Measurements from ENCODE around the gene MYO3B. TPM values are rescaled to one million over a fixed set of nuclear protein-coding genes. Genes with fewer than 3 reads are reported as not detected.
A peak's percentile ranks its signal among the peaks of the same experiment; 100 is the strongest.
"Not testable (repeated sequence)": the region's sequence is repeated elsewhere in the genome, so short reads cannot be mapped to it uniquely, and the experiment has no call there.

The MYO3B gene
- total RNA-seq, 1 experiment from 2014 or later: not detected

- DNase-seq (ENCODE audit: low read depth): no peak
These were observed 34.8 kb downstream of the MYO3B start for GRCh38 chr2:170212625-170213280.

GRCh38 chr2:170213281-170213625 lies 35.3 kb downstream of the MYO3B start:
- DNase-seq (ENCODE audit: low read depth): not testable (repeated sequence)

DNA sequence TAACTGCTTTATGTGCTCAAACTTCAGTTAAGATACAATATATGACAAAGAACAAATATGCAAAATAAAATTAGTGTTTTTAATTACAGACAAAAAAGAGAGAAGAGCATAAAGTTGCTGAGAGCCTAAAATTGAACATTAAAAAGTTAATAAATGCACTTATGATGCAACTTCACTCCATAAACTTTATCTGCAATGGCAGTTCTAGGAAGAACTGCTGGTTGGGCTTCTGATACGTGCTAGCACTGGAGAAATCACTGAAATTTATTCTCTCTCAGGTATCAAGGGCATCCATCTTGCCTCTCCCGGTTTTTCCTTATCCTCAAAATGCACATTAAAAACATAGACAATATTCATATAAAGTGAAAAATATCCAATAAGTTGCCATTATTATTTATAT lies 35.7 kb downstream of the MYO3B start:
- no peak for DNase-seq (ENCODE audit: low read depth)

DNA sequence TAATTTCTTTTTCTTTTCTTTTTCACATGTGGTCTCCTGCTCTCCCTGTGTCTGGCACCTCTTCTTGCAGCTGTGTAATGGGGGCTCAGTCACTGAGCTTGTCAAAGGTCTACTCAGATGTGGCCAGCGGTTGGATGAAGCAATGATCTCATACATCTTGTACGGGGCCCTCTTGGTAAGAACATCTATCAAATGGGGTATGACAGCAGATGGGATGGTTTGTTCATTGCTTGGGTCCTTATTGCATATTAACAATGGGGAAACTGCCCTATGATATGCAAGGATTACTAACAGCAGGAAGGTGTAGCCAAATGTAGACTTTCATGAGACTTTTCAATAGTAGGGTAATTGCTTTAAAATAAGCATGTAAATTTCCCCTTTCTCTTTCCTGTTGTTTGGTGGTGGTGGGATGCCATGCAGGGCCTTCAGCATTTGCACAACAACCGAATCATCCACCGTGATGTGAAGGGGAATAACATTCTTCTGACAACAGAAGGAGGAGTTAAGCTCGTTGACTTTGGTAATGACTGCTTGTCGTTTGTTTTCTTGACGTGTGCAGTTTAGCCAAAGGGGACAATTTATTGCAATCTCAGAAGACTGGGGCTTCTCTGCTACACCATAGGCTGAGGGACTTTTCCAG lies 36.5 kb downstream of the MYO3B start:
- no peak for DNase-seq (ENCODE audit: low read depth)

DNA sequence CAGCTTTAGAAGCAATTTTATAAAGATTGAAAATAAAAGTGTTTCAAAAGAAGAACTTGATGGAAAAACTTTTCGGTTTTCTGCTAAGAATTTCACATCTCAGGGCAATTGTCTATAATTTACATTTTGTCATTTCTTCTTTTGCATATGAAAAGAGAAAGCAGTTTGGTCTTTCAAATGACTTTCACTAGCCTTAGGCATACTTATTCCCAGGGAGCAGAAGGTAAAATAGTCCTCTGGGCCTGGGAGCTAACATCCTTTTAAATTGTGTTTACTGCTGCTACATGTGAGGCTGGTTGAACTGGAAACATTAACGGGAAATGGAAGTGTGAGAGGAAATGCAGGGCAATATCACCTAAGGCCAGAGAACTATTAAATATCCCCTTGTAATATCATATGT lies 37.1 kb downstream of the MYO3B start:
- DNase-seq (ENCODE audit: low read depth): no peak

- DNase-seq (ENCODE audit: low read depth): no peak
These were observed 38.5 kb downstream of the MYO3B start for GRCh38 chr2:170216428-170216827.

DNA sequence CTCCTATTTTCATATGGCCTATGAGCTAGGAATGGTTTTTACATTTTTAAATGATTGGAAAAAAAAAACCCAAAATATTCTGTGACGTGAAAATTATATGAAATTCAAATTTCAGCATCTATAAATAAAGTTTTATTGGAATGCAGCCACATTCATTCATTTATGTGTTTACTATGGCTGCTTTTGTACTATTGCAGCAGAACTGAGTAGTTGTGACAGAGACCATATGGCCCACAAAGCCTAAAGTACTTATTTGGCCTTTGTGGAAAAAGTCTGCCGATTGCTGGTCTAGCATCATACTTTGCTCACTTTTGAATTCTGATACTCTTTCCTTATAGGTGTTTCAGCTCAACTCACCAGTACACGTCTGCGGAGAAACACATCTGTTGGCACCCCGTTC lies 39.0 kb downstream of the MYO3B start:
- no peak for DNase-seq (ENCODE audit: low read depth)

DNA sequence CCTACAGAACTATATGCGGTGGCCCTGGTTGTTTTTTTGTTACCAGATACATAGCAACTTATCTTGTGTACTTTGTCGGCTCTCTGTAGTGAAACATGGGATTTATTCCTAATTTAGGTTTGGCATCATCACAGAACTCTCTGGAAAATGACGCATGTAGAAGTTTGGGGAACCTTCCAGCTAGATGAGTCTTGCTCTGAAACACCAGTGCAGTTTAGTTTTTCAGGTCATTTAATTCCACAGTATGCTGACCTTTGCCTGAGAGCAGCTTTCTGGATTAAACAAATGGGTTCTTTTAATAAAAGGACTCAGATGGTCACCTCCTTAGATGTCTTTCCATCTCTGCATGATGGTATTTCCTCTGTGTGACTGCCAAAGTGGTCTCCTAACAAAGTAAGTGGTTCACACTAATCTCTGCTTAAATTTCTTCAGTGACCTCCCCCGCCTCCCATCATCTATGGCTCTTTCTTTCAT lies 39.9 kb downstream of the MYO3B start:
- DNase-seq (ENCODE audit: low read depth): no peak

- no peak for DNase-seq (ENCODE audit: low read depth)
These were observed 40.5 kb downstream of the MYO3B start for GRCh38 chr2:170218456-170218855.

GRCh38 chr2:170218931-170219330 lies 41.0 kb downstream of the MYO3B start:
- DNase-seq (ENCODE audit: low read depth): no peak

GRCh38 chr2:170221317-170222288 lies 43.7 kb downstream of the MYO3B start:
- peak; percentile 28 for DNase-seq (ENCODE audit: low read depth)

DNA sequence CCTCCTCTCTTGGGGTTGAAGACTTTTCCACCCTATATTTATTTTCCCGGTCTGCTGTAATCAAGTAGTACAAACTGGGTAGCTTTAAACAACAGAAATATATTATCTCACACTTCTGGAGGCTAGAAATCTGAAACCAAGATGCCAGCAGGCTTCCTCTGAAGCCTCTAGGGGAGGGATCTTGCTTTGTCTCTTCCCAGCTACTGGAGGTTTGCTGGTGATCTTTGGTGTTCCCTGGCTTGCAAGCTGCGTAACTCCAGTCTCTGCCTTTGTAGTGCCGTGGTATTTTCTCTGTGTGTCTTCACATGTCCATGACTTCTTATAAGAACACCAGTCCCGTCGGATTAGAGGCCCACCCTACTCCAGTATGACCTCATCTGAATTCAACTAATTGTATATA lies 44.4 kb downstream of the MYO3B start:
- no peak for DNase-seq (ENCODE audit: low read depth)

DNA sequence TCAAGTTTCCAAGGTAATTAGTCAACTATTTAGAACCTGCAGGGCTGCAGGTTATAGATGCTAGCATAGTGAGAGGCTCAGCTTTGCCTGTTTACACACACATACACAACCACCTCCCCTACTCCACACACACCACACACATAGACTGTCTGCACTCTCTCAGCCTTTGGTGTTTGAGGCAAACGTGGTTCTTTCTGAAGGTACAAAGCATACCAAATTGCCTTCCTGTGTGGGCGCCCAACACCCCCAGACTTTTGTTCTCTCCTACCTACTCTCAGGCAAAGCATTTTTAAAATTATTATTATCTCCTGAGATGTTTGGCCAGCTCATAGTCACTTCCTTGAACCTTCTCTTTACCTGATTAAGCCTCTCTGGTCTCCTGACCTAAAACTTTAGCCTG lies 44.9 kb downstream of the MYO3B start:
- no peak for DNase-seq (ENCODE audit: low read depth)

GRCh38 chr2:170224692-170225294 lies 46.8 kb downstream of the MYO3B start:
- DNase-seq (ENCODE audit: low read depth): no peak

GRCh38 chr2:170226216-170226615 lies 48.3 kb downstream of the MYO3B start:
- no peak for DNase-seq (ENCODE audit: low read depth)

GRCh38 chr2:170227507-170227947 lies 49.6 kb downstream of the MYO3B start:
- no peak for DNase-seq (ENCODE audit: low read depth)

DNA sequence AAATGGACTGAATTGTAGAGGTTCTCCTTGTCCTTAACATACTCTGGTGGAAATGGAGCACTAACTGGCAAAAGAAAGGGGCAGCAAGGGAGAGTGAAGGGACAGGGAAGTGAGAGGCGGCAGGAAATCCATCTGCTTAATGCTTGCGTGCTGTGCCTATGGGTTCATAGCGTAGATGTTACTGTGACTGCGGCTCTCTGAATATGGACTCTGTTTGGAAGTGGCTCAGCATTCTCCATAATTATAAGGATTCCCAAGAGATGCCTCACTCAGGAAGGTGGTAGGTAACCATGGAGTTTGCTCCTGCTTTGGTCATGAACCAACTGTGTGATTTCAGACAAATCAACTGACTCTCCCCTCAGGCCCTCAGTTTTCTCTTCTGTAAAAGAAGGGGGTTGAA lies 50.0 kb downstream of the MYO3B start:
- DNase-seq (ENCODE audit: low read depth): no peak

DNA sequence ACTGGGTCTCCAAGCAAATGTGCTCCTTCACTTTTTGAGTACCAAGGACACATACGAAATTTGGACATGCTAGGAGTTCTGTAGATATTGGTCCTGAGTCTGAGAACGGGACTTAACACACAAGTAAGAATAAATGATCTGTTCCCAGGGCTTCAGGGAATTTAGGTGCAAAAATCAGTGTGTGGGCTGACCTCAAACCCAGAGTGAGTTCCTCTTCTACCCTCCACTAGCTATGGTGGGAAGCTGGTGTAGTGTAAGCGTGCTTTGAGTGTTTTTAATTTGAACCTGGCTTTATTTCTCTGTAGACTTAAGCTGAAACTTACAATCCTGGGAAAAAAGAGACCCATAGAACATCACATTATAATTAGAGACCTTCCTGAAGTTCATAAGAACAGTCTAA lies 50.5 kb downstream of the MYO3B start:
- DNase-seq (ENCODE audit: low read depth): no peak

DNA sequence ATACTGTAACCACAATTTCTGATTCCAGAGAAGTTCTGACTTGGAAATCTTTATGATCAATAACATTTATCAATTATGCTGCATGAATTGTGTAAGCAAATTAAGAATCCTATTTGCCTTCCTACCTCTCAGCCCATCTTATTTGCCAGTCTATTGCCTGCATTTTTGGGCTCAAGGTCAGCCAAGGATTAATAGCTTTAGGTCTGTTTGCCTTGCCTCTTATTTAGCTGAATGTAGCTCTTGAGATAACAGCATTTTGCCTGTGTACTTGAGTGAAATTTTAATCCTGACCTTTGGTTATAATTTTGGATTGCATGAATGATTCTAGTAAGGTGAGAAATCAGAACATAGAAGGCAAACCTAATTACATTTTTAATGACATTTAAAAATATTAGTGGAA lies 51.2 kb downstream of the MYO3B start:
- DNase-seq (ENCODE audit: low read depth): no peak

GRCh38 chr2:170229744-170230143 lies 51.8 kb downstream of the MYO3B start:
- no peak for DNase-seq (ENCODE audit: low read depth)

- peak; percentile 71 for DNase-seq (ENCODE audit: low read depth)
These were observed 58.1 kb downstream of the MYO3B start for GRCh38 chr2:170235860-170236679.
